ENCODE measurements around the gene PODNL1.

DNA sequence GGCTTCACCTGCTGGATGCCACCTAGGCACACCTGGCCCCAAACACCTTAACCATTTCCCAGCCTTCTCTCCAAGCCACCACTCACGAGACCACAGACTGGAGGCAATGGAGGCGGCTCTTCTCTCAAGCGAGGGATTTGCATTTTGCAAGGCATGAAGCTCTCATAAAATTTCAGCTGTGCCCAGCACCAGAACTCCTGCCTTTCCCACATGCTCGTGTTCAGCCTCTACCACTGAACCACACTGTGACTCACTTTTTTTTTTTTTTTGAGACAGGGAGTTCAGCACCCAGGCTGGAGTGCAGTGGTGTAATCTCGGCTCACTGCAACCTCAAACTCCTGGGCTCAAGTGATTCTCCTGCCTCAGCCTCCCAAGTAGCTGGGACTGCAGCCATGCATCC is 50.7 kb downstream of the PODNL1 start:
- TF ChIP-seq, protein P1, sequence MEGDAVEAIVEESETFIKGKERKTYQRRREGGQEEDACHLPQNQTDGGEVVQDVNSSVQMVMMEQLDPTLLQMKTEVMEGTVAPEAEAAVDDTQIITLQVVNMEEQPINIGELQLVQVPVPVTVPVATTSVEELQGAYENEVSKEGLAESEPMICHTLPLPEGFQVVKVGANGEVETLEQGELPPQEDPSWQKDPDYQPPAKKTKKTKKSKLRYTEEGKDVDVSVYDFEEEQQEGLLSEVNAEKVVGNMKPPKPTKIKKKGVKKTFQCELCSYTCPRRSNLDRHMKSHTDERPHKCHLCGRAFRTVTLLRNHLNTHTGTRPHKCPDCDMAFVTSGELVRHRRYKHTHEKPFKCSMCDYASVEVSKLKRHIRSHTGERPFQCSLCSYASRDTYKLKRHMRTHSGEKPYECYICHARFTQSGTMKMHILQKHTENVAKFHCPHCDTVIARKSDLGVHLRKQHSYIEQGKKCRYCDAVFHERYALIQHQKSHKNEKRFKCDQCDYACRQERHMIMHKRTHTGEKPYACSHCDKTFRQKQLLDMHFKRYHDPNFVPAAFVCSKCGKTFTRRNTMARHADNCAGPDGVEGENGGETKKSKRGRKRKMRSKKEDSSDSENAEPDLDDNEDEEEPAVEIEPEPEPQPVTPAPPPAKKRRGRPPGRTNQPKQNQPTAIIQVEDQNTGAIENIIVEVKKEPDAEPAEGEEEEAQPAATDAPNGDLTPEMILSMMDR (IDR thresholded peaks at IDR 0.05): no peak
- TF ChIP-seq POLR2A (IDR thresholded peaks at IDR 0.05): no peak

Data from right lobe of liver (tissue), 4 donors.